NCI-H2196 (cell line): ENCODE results near the gene PHLPP2.

Source experiments
- DNase-seq: peaks from one replicate; lab custom pipeline; 2025; ENCODE audit not compliant: unreplicated experiment; lab: John Stamatoyannopoulos, UW

The PHLPP2 gene

GRCh38 chr16:71724320-71724751 is at the start of gene PHLPP2:
Gene PHLPP2, minus strand, starts transcription at chr16:71724701. Its CDS starts 9,906 bp downstream, at chr16:71714795.
- DNase-seq: no peak

- DNase-seq: no peak
Measured at GRCh38 chr16:71771571-71771970, 47.1 kb upstream of the PHLPP2 start.

- no peak for DNase-seq
Measured at GRCh38 chr16:71769222-71769621, 44.7 kb upstream of the PHLPP2 start.

GRCh38 chr16:71767060-71767900 is 42.8 kb upstream of the PHLPP2 start:
- no peak for DNase-seq

- no peak for DNase-seq
Measured at GRCh38 chr16:71762186-71762585, 37.7 kb upstream of the PHLPP2 start.

GRCh38 chr16:71761097-71761496 is 36.6 kb upstream of the PHLPP2 start:
- DNase-seq: no peak

- no peak for DNase-seq
Measured at GRCh38 chr16:71758293-71758760, 33.8 kb upstream of the PHLPP2 start.

GRCh38 chr16:71754652-71755051 is 30.2 kb upstream of the PHLPP2 start:
- DNase-seq: no peak

- no peak for DNase-seq
Measured at GRCh38 chr16:71754108-71754507, 29.6 kb upstream of the PHLPP2 start.

- DNase-seq: no peak
Measured at GRCh38 chr16:71748226-71748625, 23.7 kb upstream of the PHLPP2 start.

- DNase-seq: peak; percentile 12
Measured at GRCh38 chr16:71746442-71747046, 22.0 kb upstream of the PHLPP2 start.

- DNase-seq: no peak
Measured at GRCh38 chr16:71738855-71739254, 14.4 kb upstream of the PHLPP2 start.

GRCh38 chr16:71737501-71737900 is 13.0 kb upstream of the PHLPP2 start:
- no peak for DNase-seq

- no peak for DNase-seq
Measured at GRCh38 chr16:71734511-71734910, 10.0 kb upstream of the PHLPP2 start.

GRCh38 chr16:71732587-71732986 is 8.1 kb upstream of the PHLPP2 start:
- no peak for DNase-seq

GRCh38 chr16:71727551-71728324 is 3.2 kb upstream of the PHLPP2 start:
- DNase-seq: no peak

GRCh38 chr16:71726476-71727315 is 2.2 kb upstream of the PHLPP2 start:
- no peak for DNase-seq

GRCh38 chr16:71723537-71724319 is 773 bp downstream of the PHLPP2 start:
- DNase-seq: peak; percentile 65

- DNase-seq: peak; percentile 17
Measured at GRCh38 chr16:71722801-71723536, 1.5 kb downstream of the PHLPP2 start.
